SK-N-SH (cell line): ENCODE results near the gene PTH2.

ENCODE experiments used
- EP300 ChIP-seq, 2 experiments: IDR thresholded peaks; 2 replicates each; pipeline versions ENCODE4 v1.4.0 to v1.6.1; 2012; ENCODE audit warnings: borderline replicate concordance in 1 of 2, low read depth in 1 of 2, low read length in 1 of 2
- EZH2phosphoT487 ChIP-seq: fragments of 200-600 bp; sonication (generic); IDR thresholded peaks from 2 replicates; pipeline ENCODE4 v1.6.1; 2017; ENCODE audit warnings: low read depth, mixed run types, mild to moderate bottlenecking, antibody characterized with exemption, moderate library complexity, borderline replicate concordance
- POLR2AphosphoS5 ChIP-seq: IDR thresholded peaks from 2 replicates; pipeline ENCODE4 v1.6.1; 2012; ENCODE audit warnings: low read depth, low read length
- RXRA ChIP-seq: IDR thresholded peaks from 2 replicates; pipeline ENCODE4 v1.4.0; 2012; ENCODE audit warnings: low read depth, mild to moderate bottlenecking, borderline replicate concordance
- SMC3 ChIP-seq: IDR thresholded peaks from 2 replicates; pipeline ENCODE4 v1.6.1; 2012; ENCODE audit warnings: low read depth, low read length, improper control_type of control experiment
- TAF1 ChIP-seq: IDR thresholded peaks from 2 replicates; pipeline ENCODE4 v1.6.1; 2012; ENCODE audit warnings: low read depth, mild to moderate bottlenecking, low read length, moderate library complexity, borderline replicate concordance
- USF2 ChIP-seq: fragments of 150-350 bp; IDR thresholded peaks from 2 replicates; pipeline ENCODE4 v1.6.1; 2017; ENCODE audit warnings: antibody characterized with exemption, low read length, low read depth, borderline replicate concordance
- TF ChIP-seq, protein P1 (sequence below): fragments of 200-600 bp; sonication (generic); IDR thresholded peaks from 2 replicates; pipeline ENCODE4 v1.6.1; 2017; ENCODE audit warnings: antibody characterized with exemption, mild to moderate bottlenecking, moderate library complexity

GRCh38 chr19:49395581-49396407 lies 27.4 kb downstream of the PTH2 start:
- TF ChIP-seq, protein P1, sequence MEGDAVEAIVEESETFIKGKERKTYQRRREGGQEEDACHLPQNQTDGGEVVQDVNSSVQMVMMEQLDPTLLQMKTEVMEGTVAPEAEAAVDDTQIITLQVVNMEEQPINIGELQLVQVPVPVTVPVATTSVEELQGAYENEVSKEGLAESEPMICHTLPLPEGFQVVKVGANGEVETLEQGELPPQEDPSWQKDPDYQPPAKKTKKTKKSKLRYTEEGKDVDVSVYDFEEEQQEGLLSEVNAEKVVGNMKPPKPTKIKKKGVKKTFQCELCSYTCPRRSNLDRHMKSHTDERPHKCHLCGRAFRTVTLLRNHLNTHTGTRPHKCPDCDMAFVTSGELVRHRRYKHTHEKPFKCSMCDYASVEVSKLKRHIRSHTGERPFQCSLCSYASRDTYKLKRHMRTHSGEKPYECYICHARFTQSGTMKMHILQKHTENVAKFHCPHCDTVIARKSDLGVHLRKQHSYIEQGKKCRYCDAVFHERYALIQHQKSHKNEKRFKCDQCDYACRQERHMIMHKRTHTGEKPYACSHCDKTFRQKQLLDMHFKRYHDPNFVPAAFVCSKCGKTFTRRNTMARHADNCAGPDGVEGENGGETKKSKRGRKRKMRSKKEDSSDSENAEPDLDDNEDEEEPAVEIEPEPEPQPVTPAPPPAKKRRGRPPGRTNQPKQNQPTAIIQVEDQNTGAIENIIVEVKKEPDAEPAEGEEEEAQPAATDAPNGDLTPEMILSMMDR: no peak
- TF ChIP-seq RXRA (no peak), TAF1 (no peak), SMC3 (no peak), EZH2phosphoT487 (no peak), USF2 (no peak), EP300 (IDR thresholded peaks at IDR 0.05; ENCODE audit: borderline replicate concordance in 1 of 2, low read depth in 1 of 2, low read length in 1 of 2) (no peak), POLR2AphosphoS5 (no peak)
